ENCODE results near the gene CMTM2.

The CMTM2 gene

GRCh38 chr16:66548068-66548467, 31.2 kb upstream of the CMTM2 start:
- DNase-seq (ENCODE audit: low read depth), result no peak
- TF ChIP-seq, protein P1, sequence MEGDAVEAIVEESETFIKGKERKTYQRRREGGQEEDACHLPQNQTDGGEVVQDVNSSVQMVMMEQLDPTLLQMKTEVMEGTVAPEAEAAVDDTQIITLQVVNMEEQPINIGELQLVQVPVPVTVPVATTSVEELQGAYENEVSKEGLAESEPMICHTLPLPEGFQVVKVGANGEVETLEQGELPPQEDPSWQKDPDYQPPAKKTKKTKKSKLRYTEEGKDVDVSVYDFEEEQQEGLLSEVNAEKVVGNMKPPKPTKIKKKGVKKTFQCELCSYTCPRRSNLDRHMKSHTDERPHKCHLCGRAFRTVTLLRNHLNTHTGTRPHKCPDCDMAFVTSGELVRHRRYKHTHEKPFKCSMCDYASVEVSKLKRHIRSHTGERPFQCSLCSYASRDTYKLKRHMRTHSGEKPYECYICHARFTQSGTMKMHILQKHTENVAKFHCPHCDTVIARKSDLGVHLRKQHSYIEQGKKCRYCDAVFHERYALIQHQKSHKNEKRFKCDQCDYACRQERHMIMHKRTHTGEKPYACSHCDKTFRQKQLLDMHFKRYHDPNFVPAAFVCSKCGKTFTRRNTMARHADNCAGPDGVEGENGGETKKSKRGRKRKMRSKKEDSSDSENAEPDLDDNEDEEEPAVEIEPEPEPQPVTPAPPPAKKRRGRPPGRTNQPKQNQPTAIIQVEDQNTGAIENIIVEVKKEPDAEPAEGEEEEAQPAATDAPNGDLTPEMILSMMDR (conservative IDR thresholded peaks at IDR 0.05; ENCODE audit: low read depth, low read length), result no peak

DNA sequence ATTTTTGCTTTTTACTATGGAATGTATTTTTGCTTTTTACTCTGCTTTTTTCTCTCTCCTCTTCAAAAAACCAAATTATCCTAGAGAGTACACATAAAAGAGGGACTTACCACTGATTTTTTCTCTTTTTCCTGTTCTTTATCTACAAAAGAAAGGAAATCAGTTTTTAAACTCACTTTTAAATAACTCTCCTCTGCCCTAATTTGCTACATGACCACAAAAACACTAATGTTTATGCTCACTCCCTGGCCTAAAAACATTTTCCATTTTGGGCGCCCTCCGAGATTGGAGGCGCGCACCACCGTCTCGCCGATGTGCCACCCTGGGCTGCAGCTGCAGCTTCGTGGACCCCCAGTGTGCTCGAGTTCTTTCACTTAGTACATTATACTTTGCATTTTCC, 30.4 kb upstream of the CMTM2 start:
- TF ChIP-seq, protein P1 (conservative IDR thresholded peaks at IDR 0.05; ENCODE audit: low read depth, low read length), result no peak
- peak overlapping the region; percentile 70 for H3K4me3 ChIP-seq (ENCODE audit: low read length)
- DNase-seq (ENCODE audit: low read depth), result no peak

More at GRCh38 chr16:66548068-66548467, 31.2 kb upstream of the CMTM2 start:
- no peak overlapping the region for H3K4me3 ChIP-seq (ENCODE audit: low read length)

- DNase-seq (ENCODE audit: low read depth), result no peak
- H3K4me3 ChIP-seq (ENCODE audit: low read length), result peak within 1 kb of the TSS; percentile 70
- TF ChIP-seq, protein P1 (conservative IDR thresholded peaks at IDR 0.05; ENCODE audit: low read depth, low read length), result peak; percentile 31
Measured at GRCh38 chr16:66549284-66550131, 29.8 kb upstream of the CMTM2 start, which contains the start of gene TK2. Gene TK2 (minus strand): TSS chr16:66550122. CDS start chr16:66550061, 61 bp downstream.

- TF ChIP-seq, protein P1 (conservative IDR thresholded peaks at IDR 0.05; ENCODE audit: low read depth, low read length), result peak; percentile 36
- no peak overlapping the region for H3K4me3 ChIP-seq (ENCODE audit: low read length)
- no peak for DNase-seq (ENCODE audit: low read depth)
Measured at GRCh38 chr16:66551348-66551759, 27.9 kb upstream of the CMTM2 start.

- no peak for DNase-seq (ENCODE audit: low read depth)
- TF ChIP-seq, protein P1 (conservative IDR thresholded peaks at IDR 0.05; ENCODE audit: low read depth, low read length), result no peak
- peak overlapping the region; percentile 67 for H3K4me3 ChIP-seq (ENCODE audit: low read length)
Measured at GRCh38 chr16:66551788-66552285, 27.4 kb upstream of the CMTM2 start.

- no peak for DNase-seq (ENCODE audit: low read depth)
- TF ChIP-seq, protein P1 (conservative IDR thresholded peaks at IDR 0.05; ENCODE audit: low read depth, low read length), result no peak
Measured at GRCh38 chr16:66552286-66553177, 26.7 kb upstream of the CMTM2 start, which contains the start of gene CKLF. Gene CKLF (plus strand): TSS chr16:66552576. CDS start chr16:66552716, 140 bp downstream.

More at GRCh38 chr16:66552286-66553177, 26.7 kb upstream of the CMTM2 start, which contains the start of gene CKLF:
- H3K4me3 ChIP-seq (ENCODE audit: low read length), result peak within 1 kb of the TSS; percentile 67
